ENCODE results near the gene CNTN2.

Gene CNTN2

GRCh38 chr1:205025239-205025638 lies 17.8 kb upstream of the CNTN2 start:
- DNase-seq: no peak

- DNase-seq: no peak
Measured at GRCh38 chr1:205026181-205026580, 16.8 kb upstream of the CNTN2 start.

DNA sequence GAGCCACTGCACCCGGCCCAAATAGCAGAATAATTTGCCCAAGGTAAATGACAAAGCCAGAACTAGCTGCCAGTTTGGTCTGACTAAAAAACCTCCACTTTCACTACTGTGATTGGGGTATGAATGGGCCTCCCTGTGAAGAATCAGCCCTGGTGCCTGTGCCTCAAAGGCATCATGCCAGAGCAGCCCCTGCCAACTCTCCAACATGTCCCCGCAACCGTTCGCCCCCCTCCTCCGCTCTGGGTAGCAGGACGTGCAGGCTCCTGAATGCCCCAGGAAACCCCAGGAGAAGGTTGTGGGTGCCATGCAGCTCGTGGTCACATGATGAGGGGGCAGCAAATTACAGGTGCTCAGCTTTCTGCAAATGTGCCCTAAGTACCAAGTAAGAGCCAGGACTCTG lies 14.6 kb upstream of the CNTN2 start:
- DNase-seq: no peak

- no peak for DNase-seq
Measured at GRCh38 chr1:205028924-205029323, 14.1 kb upstream of the CNTN2 start.

DNA sequence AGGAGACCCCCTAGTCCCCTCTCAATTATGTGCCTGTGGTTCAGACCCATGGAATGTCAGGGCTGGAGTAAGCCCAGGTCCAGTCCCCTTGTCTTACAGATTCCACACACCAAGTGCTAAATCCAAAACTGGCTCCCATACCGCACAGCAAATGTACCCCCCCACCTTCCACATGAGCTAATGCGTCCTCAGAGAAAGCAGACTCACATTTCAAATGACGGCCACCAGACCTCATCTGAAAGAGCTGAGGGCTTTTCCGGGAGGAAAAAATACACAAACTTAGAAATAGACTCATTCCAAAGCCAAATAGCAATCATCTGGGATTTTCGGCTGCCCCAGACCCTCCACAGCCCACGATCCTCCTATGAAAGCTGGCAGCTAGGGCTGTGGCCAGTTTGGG lies 12.8 kb upstream of the CNTN2 start:
- DNase-seq: no peak

- no peak for DNase-seq
Measured at GRCh38 chr1:205030896-205031295, 12.1 kb upstream of the CNTN2 start.

DNA sequence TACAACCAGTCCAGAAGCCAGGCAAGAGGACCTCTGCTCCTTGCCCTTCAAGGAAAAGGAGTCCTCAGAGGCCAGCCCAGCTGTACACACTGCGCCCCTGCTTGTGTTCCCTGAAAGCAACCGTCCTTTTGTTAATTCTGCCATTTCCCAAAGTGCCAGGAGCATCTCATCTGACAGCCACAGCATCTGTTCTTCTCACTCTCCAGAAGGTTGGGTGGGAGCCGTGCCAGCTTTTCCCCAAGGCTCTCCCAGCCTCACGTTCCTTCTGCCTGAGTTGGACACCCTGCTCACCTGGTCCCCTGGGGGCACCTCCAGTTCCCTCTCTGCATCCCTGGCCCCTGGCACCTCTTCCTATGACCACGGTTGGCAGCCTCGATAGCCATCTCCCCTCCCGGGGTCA lies 10.5 kb upstream of the CNTN2 start:
- no peak for DNase-seq

GRCh38 chr1:205037539-205037938 lies 5.5 kb upstream of the CNTN2 start:
- DNase-seq: no peak

GRCh38 chr1:205038132-205038786 lies 4.8 kb upstream of the CNTN2 start:
- DNase-seq: no peak

GRCh38 chr1:205041001-205041715 lies 1.9 kb upstream of the CNTN2 start:
- DNase-seq: no peak

DNA sequence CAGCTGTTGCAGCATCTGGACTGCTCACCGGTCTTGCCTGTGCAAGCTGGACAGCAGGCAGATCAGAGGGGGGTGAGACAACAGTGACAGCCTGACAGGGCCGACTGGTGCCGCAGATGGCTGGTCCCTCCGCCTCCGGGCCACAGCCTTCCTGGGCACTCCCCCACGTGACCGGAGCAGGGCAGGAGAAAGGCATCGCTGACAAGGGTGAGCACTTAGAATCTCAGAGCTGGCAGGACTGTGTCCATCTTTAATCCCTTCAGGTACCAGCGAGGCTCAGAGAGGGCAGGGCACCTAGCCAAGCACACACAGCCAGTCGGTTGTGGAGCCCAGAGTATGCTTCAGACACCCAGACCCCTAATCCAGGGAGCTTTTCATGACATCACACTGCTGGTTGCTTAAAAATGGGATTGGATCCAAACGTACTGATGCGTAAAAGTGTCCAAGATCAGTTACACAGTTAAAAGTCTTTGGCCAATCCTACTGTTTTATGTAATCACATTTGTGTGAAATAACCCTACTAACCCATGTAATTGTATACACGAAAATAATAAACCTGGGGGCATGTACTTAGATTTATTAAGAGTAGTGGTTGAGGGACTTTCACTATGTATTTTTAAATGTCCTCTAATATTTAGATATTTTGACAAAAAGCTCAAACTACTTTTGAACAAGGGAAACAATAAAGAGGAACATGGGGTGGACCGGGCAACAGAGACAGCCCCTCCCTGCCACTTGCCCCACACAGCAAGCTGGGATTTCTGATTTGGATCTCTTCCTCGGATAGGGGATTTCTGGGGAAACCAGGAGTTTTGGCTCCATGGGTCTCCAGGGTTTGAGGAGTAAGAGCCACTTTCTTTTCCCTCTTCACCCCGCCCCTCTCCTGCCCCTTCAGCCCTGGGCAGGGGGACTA lies 758 bp upstream of the CNTN2 start:
- DNase-seq: no peak

- no peak for DNase-seq
Measured at GRCh38 chr1:205043866-205044265, 854 bp downstream of the CNTN2 start.

GRCh38 chr1:205044741-205045140 lies 1.7 kb downstream of the CNTN2 start:
- DNase-seq: no peak

DNA sequence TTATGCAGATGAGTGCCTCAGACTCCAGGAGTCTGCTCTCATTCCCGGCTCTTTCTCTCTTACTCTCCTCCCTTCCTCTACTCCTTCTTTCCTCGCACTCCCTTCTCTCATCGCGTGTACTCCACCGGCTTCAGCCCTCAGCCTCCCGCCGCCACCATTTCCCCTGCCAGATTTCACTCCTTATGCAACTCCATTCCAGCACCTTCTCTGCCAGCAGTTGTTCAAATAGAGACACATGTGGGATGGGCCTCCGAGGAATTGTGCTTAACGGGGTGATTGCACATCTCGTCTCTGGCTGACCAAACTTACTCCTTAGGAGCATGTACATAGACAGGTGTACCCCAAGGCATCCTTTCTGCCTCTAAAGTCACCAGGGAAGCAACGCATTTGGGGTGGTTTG lies 2.1 kb downstream of the CNTN2 start:
- DNase-seq: no peak

GRCh38 chr1:205046870-205047269 lies 3.9 kb downstream of the CNTN2 start:
- no peak for DNase-seq

DNA sequence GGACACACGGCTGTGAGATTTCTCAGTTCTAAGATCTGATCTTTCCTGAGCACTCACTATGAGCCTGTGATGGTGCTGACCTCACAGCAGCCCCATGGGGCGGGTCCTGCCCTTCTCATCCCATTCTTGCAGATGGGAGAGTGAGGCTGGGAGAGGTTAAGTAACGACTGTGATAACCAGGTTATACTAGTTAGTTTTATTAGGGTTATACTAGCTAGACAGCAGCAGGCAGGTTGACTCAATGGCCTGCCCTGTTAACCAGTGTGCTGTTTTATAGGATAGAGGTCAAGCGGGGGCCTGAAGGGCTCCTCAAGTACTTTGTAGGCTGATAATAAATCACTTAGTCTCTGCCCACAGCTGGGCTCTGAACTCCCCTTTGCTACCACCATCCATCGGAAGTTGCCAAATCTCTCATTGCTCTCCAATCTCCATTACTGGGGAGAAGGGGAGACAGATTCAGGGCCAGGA lies 4.8 kb downstream of the CNTN2 start:
- DNase-seq: no peak

- DNase-seq: no peak
Measured at GRCh38 chr1:205048382-205048781, 5.4 kb downstream of the CNTN2 start.

DNA sequence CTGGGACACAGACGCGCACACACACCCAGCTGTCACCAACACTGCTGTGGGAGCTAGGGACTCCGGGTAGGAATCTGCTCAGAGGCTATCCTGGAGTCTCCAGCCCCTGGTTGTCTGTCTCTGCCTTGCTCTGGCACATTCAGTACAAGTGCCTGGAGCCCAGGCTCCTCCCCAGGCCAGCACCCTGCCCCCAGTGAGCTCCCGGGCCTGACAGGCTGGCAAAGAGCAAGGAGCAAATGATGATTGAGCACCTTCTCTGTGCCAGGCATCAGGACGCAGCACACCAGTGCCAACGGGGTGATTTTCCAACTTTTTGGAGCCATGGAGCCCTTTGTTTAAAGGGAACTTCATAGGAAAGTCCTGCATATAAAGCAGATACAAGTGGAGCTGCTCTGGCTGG lies 6.5 kb downstream of the CNTN2 start:
- DNase-seq: no peak

- DNase-seq: no peak
Measured at GRCh38 chr1:205052690-205053089, 9.7 kb downstream of the CNTN2 start.

DNA sequence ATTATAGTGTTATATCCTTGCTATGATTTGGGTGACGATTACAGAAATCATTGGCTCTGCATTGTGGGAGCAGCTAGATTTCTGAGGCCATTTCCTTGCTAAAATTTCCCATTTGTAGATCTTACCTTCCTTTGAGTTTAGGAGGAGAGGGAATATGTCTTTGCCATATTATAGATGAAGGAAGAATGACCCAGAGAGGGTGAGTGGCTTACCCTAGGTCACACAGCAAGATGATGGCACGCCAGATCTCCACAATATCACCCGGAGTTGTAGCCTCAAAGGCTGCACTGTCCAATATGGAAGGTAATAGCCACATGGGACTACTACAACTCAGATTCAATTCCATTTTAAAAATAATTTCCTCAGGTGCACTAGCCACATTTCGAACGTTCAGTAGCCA lies 10.3 kb downstream of the CNTN2 start:
- DNase-seq: no peak

GRCh38 chr1:205054013-205054412 lies 11.0 kb downstream of the CNTN2 start:
- no peak for DNase-seq

- no peak for DNase-seq
Measured at GRCh38 chr1:205056188-205056611, 13.2 kb downstream of the CNTN2 start.

DNA sequence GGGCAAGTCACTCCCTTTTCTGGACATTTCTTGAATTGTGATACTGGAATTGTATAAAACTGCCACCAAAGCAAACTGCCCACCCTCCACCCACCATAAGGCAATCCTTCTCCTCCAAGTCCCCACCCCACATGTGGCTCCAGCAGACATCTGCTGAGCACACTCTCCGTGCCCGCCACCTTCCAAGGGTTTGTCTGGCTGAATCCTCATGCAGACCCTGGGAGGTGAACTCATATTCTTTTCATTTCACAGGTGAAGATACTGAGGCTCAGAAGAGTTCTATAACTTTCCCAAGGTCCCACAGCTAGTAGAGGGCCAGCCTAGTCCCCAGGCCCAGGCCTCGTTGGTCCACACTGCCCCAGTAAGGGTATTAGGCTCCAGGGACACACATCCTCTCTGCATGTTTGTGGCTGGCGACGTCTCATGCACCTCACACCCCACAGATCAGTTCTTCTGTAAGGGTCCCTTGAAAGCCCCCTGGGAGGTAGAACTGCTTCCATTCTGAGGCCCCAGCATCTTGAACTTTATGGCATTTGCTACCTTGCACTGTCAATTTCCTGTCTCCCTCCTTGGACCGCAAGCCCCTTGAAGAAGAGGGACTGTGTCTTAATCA lies 14.1 kb downstream of the CNTN2 start:
- no peak for DNase-seq
